Fibroblast of skin of left biceps (primary cell): Measurements from ENCODE around the gene STEAP3.
A peak's percentile ranks its signal among the peaks of the same experiment; 100 is the strongest.

Experiments
- DNase-seq, 2 experiments: peaks; one replicate each; pipeline ENCODE4 v3.0.0-alpha.2; 2013; ENCODE audit warnings: low read depth in 2 of 2

The STEAP3 gene

DNA sequence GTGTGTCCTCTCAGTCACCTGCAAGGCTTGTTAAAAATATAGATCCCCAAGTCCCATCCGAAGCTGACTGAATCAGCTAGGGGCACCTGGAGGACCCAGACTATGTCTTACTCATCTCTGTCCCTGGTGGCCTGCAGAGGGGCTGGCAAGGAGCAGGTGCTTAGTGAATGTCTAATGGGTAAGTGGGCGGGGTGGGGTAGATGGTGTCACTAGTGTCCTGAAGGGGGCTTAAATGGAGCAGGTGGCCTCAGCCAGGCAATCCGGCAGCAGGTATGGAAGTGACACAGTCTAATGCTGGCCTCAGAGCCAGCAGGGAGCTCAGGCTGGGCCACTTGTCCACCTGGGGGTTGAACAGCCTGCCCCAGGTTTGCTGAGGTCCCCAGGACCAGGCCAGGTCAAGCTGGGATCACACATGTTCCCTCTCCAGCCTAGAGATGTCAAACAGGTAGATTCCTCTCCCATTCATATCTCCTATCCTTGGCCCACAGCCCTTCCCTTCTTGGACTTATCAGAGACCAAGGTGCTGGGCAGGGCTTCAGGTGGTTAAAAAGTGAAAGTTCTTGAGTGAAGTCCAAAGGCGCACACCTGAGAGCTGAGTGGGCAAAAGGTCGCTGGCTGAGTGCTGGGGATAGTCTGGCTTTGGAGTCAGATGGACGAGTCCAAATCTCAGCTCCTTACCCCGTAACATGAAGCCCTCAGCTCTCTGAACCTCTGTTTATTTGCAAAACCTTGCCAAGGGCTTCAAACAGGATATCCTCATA is 1.7 kb downstream of the STEAP3 start:
- DNase-seq = no peak

DNA sequence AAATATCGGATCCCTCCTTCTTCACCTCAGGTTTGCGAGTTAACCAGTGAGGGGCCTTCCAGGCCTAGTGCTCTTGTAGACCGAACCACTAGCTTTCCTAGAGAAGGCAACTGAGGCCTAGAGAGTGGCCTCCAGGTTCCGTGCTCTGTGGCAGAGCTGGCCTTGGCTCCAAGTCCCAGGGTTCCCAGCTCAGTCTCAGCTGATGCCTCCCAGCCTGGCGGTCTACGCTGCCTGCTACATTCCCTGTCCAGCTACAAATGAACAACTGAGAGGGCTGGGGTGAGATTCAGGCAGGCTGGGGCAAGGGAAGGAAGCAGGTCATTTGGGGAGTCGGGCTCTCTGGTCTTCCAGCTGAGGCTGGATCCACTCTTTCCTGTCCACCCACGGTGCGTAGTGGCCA is 2.3 kb downstream of the STEAP3 start:
- no peak for DNase-seq

DNA sequence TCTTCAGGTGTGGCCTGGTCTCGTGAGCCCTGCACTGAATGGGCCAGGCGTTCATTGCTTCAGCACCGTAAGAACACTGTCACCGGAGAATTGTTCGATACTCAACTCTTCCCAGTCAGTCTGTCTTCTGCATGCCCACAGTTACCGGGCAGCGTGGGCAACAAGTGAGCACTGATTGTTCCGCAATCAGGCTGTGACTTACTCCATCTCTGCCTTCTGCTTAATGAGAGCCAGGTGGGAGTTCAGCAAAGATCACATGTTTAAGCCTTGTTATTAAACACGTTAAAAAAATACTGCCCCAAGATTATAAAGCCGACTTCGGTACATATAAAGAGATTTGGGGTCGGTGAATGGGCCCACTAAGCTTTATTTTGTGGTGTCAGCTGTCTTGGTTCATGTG is 3.7 kb downstream of the STEAP3 start:
- no peak for DNase-seq

DNA sequence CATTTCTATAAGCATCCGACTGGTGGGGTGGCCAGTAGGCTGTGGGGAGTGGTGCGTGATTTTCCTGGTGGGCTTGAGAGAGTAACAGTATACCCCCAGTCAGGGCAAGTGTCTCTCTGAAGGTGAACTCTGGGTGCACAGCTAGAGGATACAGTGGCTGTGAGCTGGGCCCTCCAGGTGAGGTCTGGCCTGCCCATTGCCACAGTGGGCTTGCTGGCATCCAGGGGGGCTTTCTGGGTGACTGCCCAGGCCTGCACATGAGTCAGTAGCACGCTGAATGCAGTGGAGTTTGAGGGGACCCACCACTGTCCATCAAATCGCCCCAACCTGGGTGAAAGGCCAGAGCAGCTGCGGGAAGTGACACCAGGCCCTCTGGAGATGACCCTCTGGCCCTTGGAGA is 4.5 kb downstream of the STEAP3 start:
- DNase-seq = no peak

DNA sequence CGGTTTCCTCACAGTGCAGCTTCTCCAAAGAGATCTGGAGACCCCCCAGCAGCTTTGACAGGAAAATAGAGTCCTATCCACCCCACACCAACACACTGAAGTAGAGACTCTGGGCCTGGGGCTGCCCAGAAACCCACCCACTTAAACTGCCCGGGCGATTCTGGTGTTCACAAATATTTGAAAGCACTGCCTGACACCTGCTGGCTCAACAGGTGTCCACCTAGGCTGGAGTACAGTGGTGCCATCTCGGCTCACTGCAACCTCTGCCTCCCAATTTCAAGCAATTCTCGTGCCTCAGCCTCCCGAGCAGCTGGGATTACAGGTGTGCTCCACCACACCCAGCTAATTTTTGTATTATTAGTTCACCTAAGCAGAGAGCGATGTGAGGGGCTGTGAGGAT is 5.3 kb downstream of the STEAP3 start:
- DNase-seq = no peak

DNA sequence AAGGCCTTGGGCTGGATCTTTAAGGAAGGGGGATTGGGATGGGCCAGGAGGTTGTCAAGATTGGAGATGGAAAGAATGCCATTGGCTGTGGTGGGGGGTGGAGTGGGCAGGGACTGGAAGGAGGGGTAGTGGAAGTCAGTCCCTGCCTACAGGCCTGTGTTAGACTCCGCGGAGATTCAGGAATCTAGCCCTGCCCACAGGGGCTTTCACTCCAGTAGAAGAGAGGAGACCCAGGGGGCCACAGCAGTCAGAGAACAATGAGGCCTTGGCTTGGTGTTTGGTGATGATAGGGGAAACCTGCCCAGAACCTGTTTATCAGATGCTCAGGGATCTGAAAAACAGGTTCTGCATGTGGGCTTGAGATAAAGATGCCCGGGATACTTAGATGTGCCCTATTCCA is 6.1 kb downstream of the STEAP3 start:
- DNase-seq = no peak

DNA sequence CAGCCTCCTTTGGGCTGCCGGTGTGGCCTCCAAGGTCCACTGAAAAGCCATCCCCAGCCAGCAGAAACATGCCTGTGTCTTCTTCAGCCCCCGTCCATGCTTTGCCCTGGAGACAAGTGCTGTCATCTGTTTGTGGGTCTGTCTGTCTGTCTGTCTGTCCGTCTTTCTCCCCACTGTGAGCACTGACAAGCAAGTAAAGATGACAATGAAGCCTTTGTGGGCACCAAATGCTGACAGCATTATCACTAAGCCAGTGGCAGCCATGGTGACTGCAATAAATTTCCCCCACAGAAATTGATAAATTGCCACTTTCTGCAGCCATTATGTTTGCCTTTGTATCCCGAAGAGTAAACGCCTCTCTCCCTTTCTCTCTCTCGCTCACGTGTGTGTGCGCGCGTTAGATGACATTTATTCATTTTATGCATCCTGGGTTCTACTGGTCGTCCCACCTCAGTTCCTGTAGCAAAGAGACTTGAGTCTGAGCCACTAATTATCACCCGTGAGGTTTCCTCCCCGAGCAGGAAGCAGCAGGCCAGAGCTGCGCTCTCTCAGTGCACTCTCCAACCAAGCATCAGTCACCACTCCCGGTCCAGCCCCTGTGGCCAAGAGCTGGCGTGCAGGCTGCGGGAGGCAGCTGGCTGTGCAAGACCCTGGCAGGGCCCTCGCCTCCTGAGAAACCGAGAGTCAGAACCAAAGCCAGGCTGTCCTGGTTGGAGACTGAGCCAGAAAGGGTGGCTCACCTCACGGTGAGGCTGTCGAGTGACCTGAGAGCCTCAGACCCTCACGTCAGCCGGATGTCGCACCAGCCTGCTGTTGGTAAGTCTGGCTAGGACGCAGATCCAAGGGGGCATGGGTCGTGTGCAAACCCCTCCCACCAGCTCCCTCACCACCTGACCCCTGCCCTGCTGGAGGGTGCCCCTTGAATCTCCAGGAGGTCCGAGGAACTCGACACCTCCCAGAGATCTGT is 6.9 kb downstream of the STEAP3 start:
- DNase-seq = no peak

DNA sequence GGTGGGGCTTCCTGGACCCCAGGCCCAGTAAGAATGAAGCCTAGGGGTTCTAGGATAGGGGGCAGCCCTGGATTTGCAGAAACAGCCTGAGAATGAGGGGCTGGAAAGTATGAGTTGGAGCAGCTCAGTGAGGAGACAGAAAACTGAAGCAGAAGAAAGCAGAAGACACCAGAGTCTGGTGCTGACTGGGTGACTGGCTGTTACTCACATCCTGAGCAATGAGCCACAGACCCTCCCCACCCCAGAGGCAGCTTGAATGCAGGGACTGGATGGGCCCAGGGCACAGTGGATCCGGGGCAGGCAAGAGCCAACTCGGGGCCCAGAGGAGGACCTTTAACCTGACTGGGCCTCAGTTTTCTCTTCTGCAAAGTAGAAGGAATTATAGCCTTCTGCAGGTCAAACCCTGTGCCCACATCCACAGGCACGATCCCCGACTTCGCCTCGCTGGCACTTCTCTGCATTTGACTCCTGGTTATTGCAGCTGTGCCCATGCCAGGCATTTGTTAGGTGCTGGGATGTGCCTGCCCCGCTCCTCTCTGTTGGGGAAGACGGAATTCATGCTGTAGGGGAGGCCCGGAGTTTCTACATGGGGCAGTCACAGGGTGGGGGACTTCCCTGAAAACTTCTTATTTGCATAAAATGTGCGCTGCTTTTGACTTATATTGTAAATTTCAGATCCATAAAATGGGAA is 8.5 kb downstream of the STEAP3 start:
- no peak for DNase-seq

DNA sequence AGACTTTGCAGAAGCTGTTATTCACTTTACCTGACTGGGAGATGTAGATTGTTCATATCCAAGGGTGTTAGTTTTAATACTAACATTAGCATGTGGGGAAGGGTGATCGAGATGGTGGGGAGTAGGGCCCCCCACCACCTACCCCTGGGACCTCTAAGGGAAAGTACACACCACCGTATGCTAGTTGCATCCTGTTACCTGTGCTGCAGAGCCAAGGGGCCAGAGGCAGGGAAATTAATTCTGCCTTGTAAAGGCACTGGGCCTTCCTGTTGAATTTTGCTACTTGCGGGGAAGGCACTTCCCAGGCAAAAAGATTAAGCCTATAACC is 9.0 kb downstream of the STEAP3 start:
- no peak for DNase-seq

DNA sequence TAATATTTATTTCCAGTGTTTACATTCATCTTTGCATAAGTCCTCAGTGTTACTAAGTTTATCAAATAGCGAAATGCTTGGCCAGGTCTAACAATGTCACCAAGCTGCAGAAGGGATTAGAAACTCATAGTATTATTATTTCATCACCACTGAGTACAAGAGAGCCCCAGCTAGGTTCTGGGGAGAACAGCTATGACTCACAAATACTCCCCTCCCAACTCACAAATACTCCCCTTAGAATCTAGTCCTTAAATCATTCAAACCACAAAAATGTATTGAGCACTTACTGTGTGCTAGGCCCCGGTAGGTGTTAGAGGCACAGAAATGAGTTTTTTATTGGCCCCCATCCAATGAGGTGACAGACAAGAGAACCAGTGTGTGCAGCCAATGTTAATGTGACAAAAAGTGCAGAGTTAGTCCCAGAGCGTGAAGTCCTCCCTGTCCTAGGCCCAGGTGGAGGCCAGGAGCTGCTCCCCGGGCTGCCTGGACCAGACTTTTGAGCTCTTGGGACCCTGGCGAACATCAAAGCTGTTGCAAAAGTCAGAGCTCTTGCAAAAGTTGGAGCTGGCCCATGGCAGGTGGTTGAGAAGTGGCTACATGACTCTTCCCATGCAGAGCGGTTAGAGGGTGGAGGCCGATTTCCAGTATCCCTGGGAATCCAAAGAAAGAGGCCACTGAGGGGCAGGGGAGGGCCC is 9.8 kb downstream of the STEAP3 start:
- peak in 1 of 2 experiments; percentile 43 for DNase-seq

DNA sequence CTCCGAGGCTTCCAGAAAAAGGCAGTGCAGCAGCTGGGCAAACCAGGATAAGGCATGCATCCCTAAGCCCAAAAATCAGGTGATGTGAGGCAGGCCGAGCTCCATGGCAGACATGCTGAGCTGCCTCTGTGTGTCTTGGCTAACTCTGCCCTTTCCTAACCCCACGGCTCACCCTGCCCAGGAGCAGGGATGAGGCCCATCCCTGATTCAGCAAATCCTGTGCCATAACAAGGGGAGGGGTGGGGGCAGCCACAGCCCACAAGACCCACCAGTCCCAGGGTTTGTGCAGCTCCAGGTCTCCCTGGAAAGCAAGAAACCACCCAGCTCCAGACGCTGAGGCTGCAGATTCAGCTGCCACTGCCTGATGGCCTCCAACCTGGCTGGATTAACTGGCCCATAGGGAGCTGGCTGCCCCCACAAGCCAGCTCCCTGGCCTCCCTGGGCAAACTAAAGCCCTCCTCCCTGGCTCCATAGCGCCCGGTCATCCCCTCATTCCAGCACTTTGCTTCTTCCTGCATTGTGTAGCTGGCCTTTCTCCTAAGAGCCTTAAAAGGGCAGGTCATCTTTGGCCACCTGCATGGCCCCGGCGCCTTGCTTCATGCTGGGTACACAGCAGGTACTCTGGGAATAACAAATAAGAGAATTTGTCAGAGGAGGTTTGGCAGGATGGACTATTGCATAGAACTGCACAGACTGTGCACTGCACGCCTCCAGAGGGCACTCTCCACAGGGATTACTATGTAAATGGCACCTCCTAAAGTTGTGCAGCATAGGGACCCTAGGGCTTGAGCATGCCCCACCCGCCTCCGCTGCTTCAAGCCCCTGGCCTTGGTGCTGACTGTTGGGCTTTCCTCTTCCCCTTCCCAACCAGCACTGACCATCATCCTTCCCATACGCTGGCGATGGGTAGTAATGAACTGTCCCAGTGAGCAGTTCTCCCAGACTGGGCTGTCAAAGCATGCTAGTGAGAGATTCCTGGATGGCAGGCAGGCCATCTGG is 10.7 kb downstream of the STEAP3 start:
- no peak for DNase-seq

DNA sequence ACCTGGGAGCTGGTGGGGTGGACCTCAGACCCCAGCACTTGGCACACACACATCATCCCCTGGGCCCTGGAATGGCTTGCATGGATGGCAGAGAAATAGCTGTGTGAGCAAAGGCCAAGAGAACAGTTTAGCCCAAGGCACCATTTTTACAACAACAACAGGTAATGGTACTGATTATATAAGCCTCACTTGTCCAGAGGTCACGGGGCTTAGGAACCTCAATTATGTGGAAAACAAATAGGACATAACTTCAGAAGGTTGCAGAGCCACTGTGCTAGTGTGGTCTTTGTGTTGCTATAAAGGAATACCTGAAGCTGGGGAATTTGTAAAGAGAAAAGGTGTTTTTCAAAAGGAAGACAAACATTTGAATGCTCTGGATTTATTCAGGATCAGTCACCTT is 13.2 kb downstream of the STEAP3 start:
- no peak for DNase-seq

DNA sequence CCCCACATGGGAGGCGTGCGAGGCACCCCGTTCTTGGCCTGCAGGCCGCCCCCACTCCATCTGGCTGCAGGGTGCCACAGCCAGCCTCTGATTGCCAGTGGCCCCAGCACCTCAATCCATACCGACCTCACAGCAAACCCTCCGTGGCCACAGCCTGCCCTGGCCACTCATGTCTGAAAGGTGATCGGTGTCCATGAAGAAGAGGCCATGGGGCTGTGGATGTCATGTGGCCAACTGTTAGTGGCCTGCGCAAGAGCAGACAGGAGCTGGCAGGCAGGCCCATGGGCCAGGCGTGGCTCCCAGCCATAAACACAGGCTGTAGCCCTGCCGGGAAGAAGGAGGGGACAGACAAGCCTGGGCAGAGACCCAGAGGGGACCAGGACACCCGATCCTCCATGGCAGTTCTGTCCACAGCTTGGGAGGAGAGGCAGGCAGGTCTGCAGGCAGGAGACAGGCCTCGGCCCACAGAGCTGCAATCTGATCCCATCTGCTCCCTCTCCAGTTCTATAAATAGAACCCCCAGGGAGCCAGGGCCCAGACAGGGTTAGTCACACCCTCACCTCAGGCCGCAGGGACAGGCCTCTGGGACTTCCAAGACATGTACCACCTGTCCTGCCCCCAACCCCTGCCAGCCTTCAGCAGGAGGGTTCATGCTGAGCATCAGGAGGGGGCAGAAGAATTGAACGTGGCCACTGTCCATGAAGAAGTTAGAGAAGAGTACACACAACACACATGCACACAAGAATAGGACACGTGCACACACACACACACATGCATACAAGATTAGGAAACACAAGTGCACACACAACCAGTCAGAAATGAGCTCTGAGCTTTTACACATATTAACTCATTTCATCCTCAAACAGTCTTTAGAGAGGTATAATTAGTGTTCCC is 16.9 kb downstream of the STEAP3 start:
- no peak for DNase-seq

DNA sequence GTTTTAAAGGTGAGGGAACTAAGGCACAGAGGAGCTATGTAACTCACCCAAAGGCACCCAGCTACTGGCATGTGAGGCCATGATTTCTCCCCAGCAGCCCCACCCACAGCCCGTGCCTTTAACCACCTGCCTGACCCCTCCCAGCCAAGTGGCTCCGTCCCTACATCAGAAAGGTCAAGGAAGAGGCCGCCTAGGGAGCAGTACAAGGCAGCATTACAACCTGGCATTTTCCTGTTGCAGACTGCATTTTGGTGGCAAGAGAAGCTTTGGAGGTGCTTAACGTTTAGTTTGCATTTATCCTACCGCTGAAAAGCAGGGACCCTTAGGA is 17.5 kb downstream of the STEAP3 start:
- no peak for DNase-seq

DNA sequence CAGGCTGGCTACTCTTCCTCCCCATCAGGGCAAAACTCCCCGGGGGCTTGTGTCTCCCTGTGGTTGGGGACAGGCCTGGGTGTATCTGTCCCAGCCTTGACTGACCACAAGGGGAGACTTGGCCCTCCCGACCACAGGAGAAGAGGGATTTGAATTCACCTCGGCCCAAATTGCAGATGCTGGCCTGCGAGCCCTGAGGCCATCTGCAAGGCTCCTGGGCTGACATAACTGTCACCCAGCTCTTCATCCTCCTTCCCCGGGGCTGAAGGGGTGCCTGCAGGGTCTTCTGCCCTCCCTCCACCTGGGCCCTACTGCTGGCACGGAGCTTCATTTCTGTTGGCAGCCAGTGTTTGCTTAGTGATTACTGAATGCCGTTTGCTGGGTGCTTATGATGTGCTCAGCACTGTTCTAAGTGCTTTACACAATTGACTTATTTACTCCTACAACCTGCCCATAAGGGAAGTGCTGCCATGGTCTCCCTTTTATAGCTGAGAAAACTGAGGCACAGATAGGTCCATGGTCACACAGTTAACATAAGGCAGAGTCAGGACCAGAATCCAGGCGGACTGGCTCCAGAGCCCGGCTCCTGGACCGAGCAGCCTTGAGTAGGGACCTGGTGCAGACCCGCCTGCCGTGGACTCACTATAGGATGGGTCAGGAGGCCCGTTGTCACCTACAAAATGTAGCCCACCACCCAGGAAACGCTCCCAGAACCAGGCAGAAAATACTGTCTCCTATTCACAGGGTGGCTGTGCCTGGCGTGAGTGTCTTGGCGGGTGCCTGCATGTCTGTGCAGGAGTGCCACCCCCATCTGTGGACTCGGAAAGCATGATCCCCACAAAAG is 18.9 kb downstream of the STEAP3 start:
- no peak for DNase-seq

DNA sequence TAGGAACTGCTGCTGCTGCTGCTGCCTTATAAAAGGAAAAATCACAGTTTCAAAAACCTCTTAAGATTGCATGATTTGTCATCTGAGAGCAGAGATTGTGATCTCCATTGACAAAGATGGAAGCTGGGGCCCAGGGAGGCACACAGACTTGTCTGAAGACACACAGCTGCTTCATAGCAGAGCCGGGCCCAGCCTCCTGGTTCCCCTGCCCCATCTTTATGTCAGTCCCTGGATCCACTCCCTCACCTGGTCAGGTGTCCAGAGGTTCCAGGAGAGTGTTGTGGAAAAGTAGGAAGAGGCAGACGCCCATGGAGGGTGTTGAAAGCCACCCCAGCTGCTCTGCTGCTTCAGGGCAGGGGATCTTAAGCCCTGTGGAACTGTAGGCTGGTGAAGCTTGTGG is 20.0 kb downstream of the STEAP3 start:
- no peak for DNase-seq

DNA sequence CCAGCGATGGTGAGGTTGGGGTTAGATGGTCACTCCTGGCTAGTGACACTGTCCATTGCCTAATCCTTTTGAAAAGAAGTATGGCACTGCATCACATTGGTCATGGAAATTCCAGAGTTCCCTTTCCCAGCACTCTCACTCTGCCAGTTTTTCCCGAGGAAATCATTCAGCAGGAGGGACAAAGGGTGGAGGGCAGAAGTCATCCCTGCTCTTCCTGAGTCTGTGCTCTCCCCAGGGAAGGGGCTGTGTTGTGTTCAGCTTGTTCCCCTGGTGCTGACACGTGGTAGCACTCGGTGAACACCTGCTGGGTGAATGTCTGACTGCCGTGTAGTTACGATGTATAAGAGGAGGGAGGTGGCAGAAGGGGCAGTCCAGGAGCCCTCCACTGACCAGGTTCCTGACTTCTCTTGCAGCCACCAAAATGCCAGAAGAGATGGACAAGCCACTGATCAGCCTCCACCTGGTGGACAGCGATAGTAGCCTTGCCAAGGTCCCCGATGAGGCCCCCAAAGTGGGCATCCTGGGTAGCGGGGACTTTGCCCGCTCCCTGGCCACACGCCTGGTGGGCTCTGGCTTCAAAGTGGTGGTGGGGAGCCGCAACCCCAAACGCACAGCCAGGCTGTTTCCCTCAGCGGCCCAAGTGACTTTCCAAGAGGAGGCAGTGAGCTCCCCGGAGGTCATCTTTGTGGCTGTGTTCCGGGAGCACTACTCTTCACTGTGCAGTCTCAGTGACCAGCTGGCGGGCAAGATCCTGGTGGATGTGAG is 21.6 kb downstream of the STEAP3 start:
- DNase-seq = no peak

DNA sequence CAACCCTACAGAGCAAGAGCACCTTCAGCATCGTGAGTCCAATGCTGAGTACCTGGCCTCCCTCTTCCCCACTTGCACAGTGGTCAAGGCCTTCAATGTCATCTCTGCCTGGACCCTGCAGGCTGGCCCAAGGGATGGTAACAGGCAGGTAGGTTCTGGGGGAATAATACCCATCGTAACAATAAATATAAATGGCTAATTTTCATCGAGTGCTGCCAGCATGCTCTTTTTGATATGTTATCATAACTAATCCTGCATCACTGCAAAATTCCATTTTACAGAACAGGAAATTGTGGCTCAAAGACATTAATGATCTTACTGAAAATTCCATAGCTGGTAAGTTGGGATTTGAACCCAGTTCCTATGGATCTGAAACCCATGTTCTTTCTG is 22.2 kb downstream of the STEAP3 start:
- no peak for DNase-seq
